Mesenchymal stem cell (in vitro differentiated cells and primary cell): ENCODE measurements around the gene SLC2A9.

Experiments
- DNase-seq: peaks from one replicate; pipeline ENCODE4 v3.0.0-alpha.2; 2013
- H2AFZ ChIP-seq: one replicate; pipeline ENCODE4 v1.6.1; 2013; ENCODE audit warnings: low read depth, mild to moderate bottlenecking, control low read depth, inconsistent platforms, low read length, moderate library complexity
- H2AK5ac ChIP-seq: 2 replicates; pipeline ENCODE4 v1.6.1; 2013; ENCODE audit warnings: low read length, moderate library complexity, mild to moderate bottlenecking, inconsistent platforms; ENCODE audit not compliant: severe bottlenecking
- H2BK120ac ChIP-seq: one replicate; pipeline ENCODE4 v1.6.1; 2013; ENCODE audit warnings: low read depth, mild to moderate bottlenecking, inconsistent platforms, low read length, moderate library complexity
- H2BK12ac ChIP-seq, 2 experiments: one replicate each; pipeline ENCODE4 v1.6.1; 2013; ENCODE audit warnings: inconsistent platforms in 2 of 2, low read length in 2 of 2, mild to moderate bottlenecking in 2 of 2, moderate library complexity in 2 of 2, control low read depth in 1 of 2
- H2BK15ac ChIP-seq: one replicate; pipeline ENCODE4 v1.6.1; 2013; ENCODE audit warnings: mild to moderate bottlenecking, low read depth, inconsistent platforms; ENCODE audit not compliant: poor library complexity, severe bottlenecking
- H2BK5ac ChIP-seq: 2 replicates; pipeline ENCODE4 v1.6.1; 2013; ENCODE audit warnings: low read depth, mild to moderate bottlenecking, low read length, control low read depth, inconsistent platforms; ENCODE audit not compliant: poor library complexity, severe bottlenecking
- H3K14ac ChIP-seq, 2 experiments: one replicate each; pipeline ENCODE4 v1.6.1; 2013; ENCODE audit warnings: inconsistent platforms in 2 of 2, low read length in 2 of 2, control low read depth in 1 of 2, mild to moderate bottlenecking in 1 of 2, moderate library complexity in 1 of 2
- H3K18ac ChIP-seq, 2 experiments: one replicate each; pipeline ENCODE4 v1.6.1; 2013; ENCODE audit warnings: inconsistent platforms in 2 of 2, low read length in 2 of 2, control low read depth in 1 of 2, low read depth in 1 of 2, mild to moderate bottlenecking in 1 of 2
- H3K23ac ChIP-seq, 2 experiments: one replicate each; pipeline ENCODE4 v1.6.1; 2013; ENCODE audit warnings: inconsistent platforms in 2 of 2, low read length in 2 of 2, mild to moderate bottlenecking in 2 of 2, moderate library complexity in 2 of 2, control low read depth in 1 of 2
- H3K27ac ChIP-seq: 2 replicates; pipeline ENCODE4 v1.5.1; 2013; ENCODE audit warnings: mild to moderate bottlenecking, moderate library complexity, low read length, control low read depth, inconsistent platforms; ENCODE audit not compliant: poor library complexity, severe bottlenecking
- H3K27me3 ChIP-seq, 2 experiments: 2 replicates each; pipeline versions ENCODE4 v1.6.1 to v1.7.0; 2013; ENCODE audit warnings: low read length in 2 of 2, mild to moderate bottlenecking in 2 of 2, moderate library complexity in 2 of 2, control low read depth in 1 of 2, inconsistent platforms in 1 of 2; ENCODE audit not compliant: control insufficient read depth in 1 of 2, insufficient read depth in 1 of 2
- H3K36me3 ChIP-seq, 2 experiments: 2 replicates each; pipeline versions ENCODE4 v1.6.1 to v1.7.0; 2013; ENCODE audit warnings: low read length in 2 of 2, control low read depth in 1 of 2, inconsistent platforms in 1 of 2, low read depth in 1 of 2, mild to moderate bottlenecking in 1 of 2; ENCODE audit not compliant: insufficient read depth in 2 of 2, control insufficient read depth in 1 of 2
- H3K4ac ChIP-seq, 2 experiments: one replicate each; pipeline ENCODE4 v1.6.1; 2013; ENCODE audit warnings: inconsistent platforms in 2 of 2, low read length in 2 of 2, mild to moderate bottlenecking in 2 of 2, moderate library complexity in 2 of 2, control low read depth in 1 of 2, low read depth in 1 of 2
- H3K4me1 ChIP-seq: 2 replicates; pipeline ENCODE4 v1.6.1; 2013; ENCODE audit warnings: low read depth, low read length, control low read depth; ENCODE audit not compliant: control insufficient read depth, insufficient read depth
- H3K4me2 ChIP-seq: 2 replicates; pipeline ENCODE4 v1.6.1; 2013; ENCODE audit warnings: low read length, mild to moderate bottlenecking, inconsistent platforms; ENCODE audit not compliant: poor library complexity, severe bottlenecking
- H3K4me3 ChIP-seq, 2 experiments: 2 replicates each; pipeline versions ENCODE4 v1.5.1 to v1.7.0; 2013; ENCODE audit warnings: low read length in 2 of 2, mild to moderate bottlenecking in 2 of 2, control low read depth in 1 of 2, low read depth in 1 of 2; ENCODE audit not compliant: insufficient read depth in 1 of 2
- H3K79me1 ChIP-seq: replicated peaks from 2 replicates; pipeline ENCODE4 v1.6.1; 2013; ENCODE audit warnings: mild to moderate bottlenecking, control low read depth, low read length, inconsistent platforms; ENCODE audit not compliant: poor library complexity, severe bottlenecking
- H3K9ac ChIP-seq: 2 replicates; pipeline ENCODE4 v1.7.0; 2013; ENCODE audit warnings: mild to moderate bottlenecking, low read length, moderate library complexity
- H3K9me3 ChIP-seq: 2 replicates; pipeline ENCODE4 v1.7.0; 2013; ENCODE audit warnings: mild to moderate bottlenecking, low read length; ENCODE audit not compliant: control insufficient read depth
- H4K8ac ChIP-seq: one replicate; pipeline ENCODE4 v1.6.1; 2013; ENCODE audit warnings: inconsistent platforms, mild to moderate bottlenecking, low read length, moderate library complexity
- H4K91ac ChIP-seq: one replicate; pipeline ENCODE4 v1.6.1; 2013; ENCODE audit warnings: mild to moderate bottlenecking, low read length, inconsistent platforms
- WGBS: methylation state at CpG from one replicate; pipeline ENCODE4 v1.1.7; 2013; ENCODE audit warnings: mixed read lengths; 5-methylcytosine and 5-hydroxymethylcytosine counted together

Gene SLC2A9

GRCh38 chr4:9927341-9928007, 93.8 kb downstream of the SLC2A9 start:
- no peaks in the 10 kb centered on the region for H3K9me3 ChIP-seq
- no peaks in the 10 kb centered on the region for H3K79me1 ChIP-seq
- H3K4me1 ChIP-seq = no peaks in the 10 kb centered on the region
- 82% methylated on average over 10 of the region's 10 CpGs for WGBS
- no peak overlapping the region for H4K8ac ChIP-seq
- no peak overlapping the region for H3K4me2 ChIP-seq
- H2BK12ac ChIP-seq = no peak overlapping the region
- H2AK5ac ChIP-seq = no peak overlapping the region
- no peak overlapping the region for H3K18ac ChIP-seq
- no peak overlapping the region for H3K14ac ChIP-seq
- no peak overlapping the region for H3K4me3 ChIP-seq
- no peaks in the 10 kb centered on the region for H3K36me3 ChIP-seq
- H4K91ac ChIP-seq = no peak overlapping the region
- no peak for DNase-seq
- H3K27ac ChIP-seq = no peak overlapping the region
- no peak overlapping the region for H2AFZ ChIP-seq
- peaks cover 0 to 8% of the 10 kb centered on the region in 2 experiments for H3K27me3 ChIP-seq
- H2BK15ac ChIP-seq = no peak overlapping the region
- no peak overlapping the region for H2BK120ac ChIP-seq
- no peak overlapping the region for H3K23ac ChIP-seq
- H3K9ac ChIP-seq = no peak overlapping the region
- H2BK5ac ChIP-seq = no peak overlapping the region
- no peak overlapping the region for H3K4ac ChIP-seq

GRCh38 chr4:9926586-9926985, 94.7 kb downstream of the SLC2A9 start:
- DNase-seq = no peak
- H4K8ac ChIP-seq = no peak overlapping the region
- H3K27me3 ChIP-seq = peaks cover 0 to 8% of the 10 kb centered on the region in 2 experiments
- no peaks in the 10 kb centered on the region for H3K9me3 ChIP-seq
- H2BK120ac ChIP-seq = no peak overlapping the region
- no peak overlapping the region for H3K23ac ChIP-seq
- no peaks in the 10 kb centered on the region for H3K36me3 ChIP-seq
- H2BK5ac ChIP-seq = no peak overlapping the region
- no peak overlapping the region for H3K18ac ChIP-seq
- no peaks in the 10 kb centered on the region for H3K4me1 ChIP-seq
- H3K27ac ChIP-seq = no peak overlapping the region
- H3K79me1 ChIP-seq = no peaks in the 10 kb centered on the region
- H2BK12ac ChIP-seq = no peak overlapping the region
- no peak overlapping the region for H4K91ac ChIP-seq
- 88% methylated on average over 3 of the region's 3 CpGs for WGBS
- no peak overlapping the region for H3K4ac ChIP-seq
- no peak overlapping the region for H3K4me3 ChIP-seq
- no peak overlapping the region for H2AK5ac ChIP-seq
- no peak overlapping the region for H3K14ac ChIP-seq
- no peak overlapping the region for H2BK15ac ChIP-seq
- no peak overlapping the region for H3K4me2 ChIP-seq
- no peak overlapping the region for H2AFZ ChIP-seq
- no peak overlapping the region for H3K9ac ChIP-seq

GRCh38 chr4:9925750-9926439, 95.4 kb downstream of the SLC2A9 start:
- H2AFZ ChIP-seq = no peak overlapping the region
- peaks cover 0 to 8% of the 10 kb centered on the region in 2 experiments for H3K27me3 ChIP-seq
- no peak overlapping the region for H3K14ac ChIP-seq
- H2BK15ac ChIP-seq = no peak overlapping the region
- no peak overlapping the region for H3K27ac ChIP-seq
- 65% methylated on average over 8 of the region's 8 CpGs for WGBS
- no peak overlapping the region for H2AK5ac ChIP-seq
- H3K9ac ChIP-seq = no peak overlapping the region
- H4K91ac ChIP-seq = no peak overlapping the region
- H3K4me3 ChIP-seq = no peak overlapping the region
- no peak overlapping the region for H4K8ac ChIP-seq
- H3K9me3 ChIP-seq = no peaks in the 10 kb centered on the region
- no peak overlapping the region for H3K4ac ChIP-seq
- no peak overlapping the region for H2BK120ac ChIP-seq
- no peak overlapping the region for H3K4me2 ChIP-seq
- DNase-seq = no peak
- no peak overlapping the region for H2BK5ac ChIP-seq
- H3K79me1 ChIP-seq = no peaks in the 10 kb centered on the region
- H3K4me1 ChIP-seq = no peaks in the 10 kb centered on the region
- no peaks in the 10 kb centered on the region for H3K36me3 ChIP-seq
- no peak overlapping the region for H3K23ac ChIP-seq
- no peak overlapping the region for H3K18ac ChIP-seq
- H2BK12ac ChIP-seq = no peak overlapping the region

- 57% methylated on average over 4 of the region's 4 CpGs for WGBS
- Histone ChIP-seq H3K4ac (no peak overlapping the region), H3K4me3 (no peak overlapping the region), H3K79me1 (no peaks in the 10 kb centered on the region), H3K36me3 (no peaks in the 10 kb centered on the region), H3K9me3 (no peaks in the 10 kb centered on the region), H3K9ac (no peak overlapping the region), H4K91ac (no peak overlapping the region), H3K18ac (no peak overlapping the region), H2BK120ac (no peak overlapping the region), H2BK5ac (no peak overlapping the region), H2AK5ac (no peak overlapping the region), H2BK15ac (no peak overlapping the region), H3K23ac (no peak overlapping the region), H4K8ac (no peak overlapping the region), H2BK12ac (no peak overlapping the region), H3K14ac (no peak overlapping the region), H3K27me3 (peaks cover 0 to 6% of the 10 kb centered on the region in 2 experiments), H3K4me2 (no peak overlapping the region), H2AFZ (no peak overlapping the region), H3K27ac (no peak overlapping the region), H3K4me1 (no peaks in the 10 kb centered on the region)
- DNase-seq = no peak
Observed at GRCh38 chr4:9924750-9925149, 96.5 kb downstream of the SLC2A9 start.
